Thyroid gland (tissue), 4 donors: ENCODE measurements around the gene DSCAM.

Experiments used
- POLR2A ChIP-seq, 2 donors: fragments of 450-650 bp; IDR thresholded peaks; one replicate each; pipeline ENCODE4 v1.6.1; 2017; ENCODE audit warnings: antibody characterized with exemption in 2 of 2, mild to moderate bottlenecking in 2 of 2, moderate library complexity in 1 of 2
- TF ChIP-seq, protein P1 (sequence below), 6 experiments: fragments of 200-600 bp in 3 of 6; fragments of 450-650 bp in 3 of 6; sonication (generic) in 3 of 6; IDR thresholded peaks; one replicate each; pipeline ENCODE4 v1.5.1; 2016 to 2019; ENCODE audit warnings: antibody characterized with exemption in 6 of 6, mild to moderate bottlenecking in 2 of 6, inconsistent platforms in 1 of 6, moderate library complexity in 1 of 6

DNA sequence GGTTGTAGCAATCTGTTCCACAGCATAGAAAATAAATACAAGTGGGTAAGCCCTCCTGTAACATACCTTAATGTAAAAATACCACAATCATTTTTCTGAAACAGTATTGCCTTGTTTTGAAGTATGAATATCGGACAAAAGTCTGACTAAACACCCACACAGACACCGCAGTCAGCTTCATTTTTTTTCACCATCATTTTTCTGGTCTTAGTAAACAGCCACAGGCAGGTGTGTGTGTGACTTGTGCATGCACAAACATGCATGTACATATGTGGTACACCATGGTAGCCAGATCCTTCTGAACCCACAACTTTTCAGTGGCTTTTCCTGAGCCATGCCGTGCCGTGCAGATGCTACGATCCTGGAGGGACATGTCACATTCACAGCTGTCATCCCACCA is 718.1 kb downstream of the DSCAM start:
- TF ChIP-seq, protein P1, sequence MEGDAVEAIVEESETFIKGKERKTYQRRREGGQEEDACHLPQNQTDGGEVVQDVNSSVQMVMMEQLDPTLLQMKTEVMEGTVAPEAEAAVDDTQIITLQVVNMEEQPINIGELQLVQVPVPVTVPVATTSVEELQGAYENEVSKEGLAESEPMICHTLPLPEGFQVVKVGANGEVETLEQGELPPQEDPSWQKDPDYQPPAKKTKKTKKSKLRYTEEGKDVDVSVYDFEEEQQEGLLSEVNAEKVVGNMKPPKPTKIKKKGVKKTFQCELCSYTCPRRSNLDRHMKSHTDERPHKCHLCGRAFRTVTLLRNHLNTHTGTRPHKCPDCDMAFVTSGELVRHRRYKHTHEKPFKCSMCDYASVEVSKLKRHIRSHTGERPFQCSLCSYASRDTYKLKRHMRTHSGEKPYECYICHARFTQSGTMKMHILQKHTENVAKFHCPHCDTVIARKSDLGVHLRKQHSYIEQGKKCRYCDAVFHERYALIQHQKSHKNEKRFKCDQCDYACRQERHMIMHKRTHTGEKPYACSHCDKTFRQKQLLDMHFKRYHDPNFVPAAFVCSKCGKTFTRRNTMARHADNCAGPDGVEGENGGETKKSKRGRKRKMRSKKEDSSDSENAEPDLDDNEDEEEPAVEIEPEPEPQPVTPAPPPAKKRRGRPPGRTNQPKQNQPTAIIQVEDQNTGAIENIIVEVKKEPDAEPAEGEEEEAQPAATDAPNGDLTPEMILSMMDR (IDR thresholded peaks at IDR 0.05): no peak
- no peak for TF ChIP-seq POLR2A (IDR thresholded peaks at IDR 0.05)
